GM18511 (cell line): ENCODE data around the gene DNAH6.
"Not testable (repeated sequence)": the region's sequence is repeated elsewhere in the genome, so short reads cannot be mapped to it uniquely, and the experiment has no call there.

Experiments
- ATAC-seq: cut with Tn5 transposase; IDR thresholded peaks from one replicate; pipeline ENCODE4 v1.9.1; 2021; ENCODE audit warnings: mild to moderate bottlenecking, moderate library complexity; ENCODE audit not compliant: unreplicated experiment

DNAH6 gene

GRCh38 chr2:84732897-84733778 is 216.8 kb downstream of the DNAH6 start:
- no peak for ATAC-seq

GRCh38 chr2:84735389-84735788 is 219.1 kb downstream of the DNAH6 start:
- ATAC-seq, result no peak

- ATAC-seq, result peak; percentile 99
Observed at GRCh38 chr2:84741182-84741822, 225.0 kb downstream of the DNAH6 start.

- ATAC-seq, result no peak
Observed at GRCh38 chr2:84748341-84748740, 232.0 kb downstream of the DNAH6 start.

- no peak for ATAC-seq
Observed at GRCh38 chr2:84749442-84749841, 233.1 kb downstream of the DNAH6 start.

- ATAC-seq, result no peak
Observed at GRCh38 chr2:84755096-84755495, 238.8 kb downstream of the DNAH6 start.

- ATAC-seq, result no peak
Observed at GRCh38 chr2:84757648-84758047, 241.3 kb downstream of the DNAH6 start.

- ATAC-seq, result no peak
Observed at GRCh38 chr2:84766791-84767190, 250.5 kb downstream of the DNAH6 start.

GRCh38 chr2:84768840-84769239 is 252.5 kb downstream of the DNAH6 start:
- no peak for ATAC-seq

- ATAC-seq, result no peak
Observed at GRCh38 chr2:84770280-84770679, 254.0 kb downstream of the DNAH6 start.

GRCh38 chr2:84771251-84771650 is 255.0 kb downstream of the DNAH6 start:
- ATAC-seq, result no peak

GRCh38 chr2:84773562-84773961 is 257.3 kb downstream of the DNAH6 start:
- ATAC-seq, result not testable (repeated sequence)

- no peak for ATAC-seq
Observed at GRCh38 chr2:84776011-84776410, 259.7 kb downstream of the DNAH6 start.

- no peak for ATAC-seq
Observed at GRCh38 chr2:84778911-84779690, 262.8 kb downstream of the DNAH6 start.

GRCh38 chr2:84779781-84780180 is 263.5 kb downstream of the DNAH6 start:
- no peak for ATAC-seq

- peak; percentile 95 for ATAC-seq
Observed at GRCh38 chr2:84781942-84782716, 265.8 kb downstream of the DNAH6 start.

GRCh38 chr2:84782717-84783442 is 266.6 kb downstream of the DNAH6 start:
- ATAC-seq, result no peak

- no peak for ATAC-seq
Observed at GRCh38 chr2:84785950-84786349, 269.7 kb downstream of the DNAH6 start.

GRCh38 chr2:84786601-84787000 is 270.3 kb downstream of the DNAH6 start:
- no peak for ATAC-seq

- no peak for ATAC-seq
Observed at GRCh38 chr2:84788027-84788426, 271.7 kb downstream of the DNAH6 start.
